ENCODE measurements around the gene UTS2R.
"Not testable (repeated sequence)": the region's sequence is repeated elsewhere in the genome, so short reads cannot be mapped to it uniquely, and the experiment has no call there.

Gene UTS2R

DNA sequence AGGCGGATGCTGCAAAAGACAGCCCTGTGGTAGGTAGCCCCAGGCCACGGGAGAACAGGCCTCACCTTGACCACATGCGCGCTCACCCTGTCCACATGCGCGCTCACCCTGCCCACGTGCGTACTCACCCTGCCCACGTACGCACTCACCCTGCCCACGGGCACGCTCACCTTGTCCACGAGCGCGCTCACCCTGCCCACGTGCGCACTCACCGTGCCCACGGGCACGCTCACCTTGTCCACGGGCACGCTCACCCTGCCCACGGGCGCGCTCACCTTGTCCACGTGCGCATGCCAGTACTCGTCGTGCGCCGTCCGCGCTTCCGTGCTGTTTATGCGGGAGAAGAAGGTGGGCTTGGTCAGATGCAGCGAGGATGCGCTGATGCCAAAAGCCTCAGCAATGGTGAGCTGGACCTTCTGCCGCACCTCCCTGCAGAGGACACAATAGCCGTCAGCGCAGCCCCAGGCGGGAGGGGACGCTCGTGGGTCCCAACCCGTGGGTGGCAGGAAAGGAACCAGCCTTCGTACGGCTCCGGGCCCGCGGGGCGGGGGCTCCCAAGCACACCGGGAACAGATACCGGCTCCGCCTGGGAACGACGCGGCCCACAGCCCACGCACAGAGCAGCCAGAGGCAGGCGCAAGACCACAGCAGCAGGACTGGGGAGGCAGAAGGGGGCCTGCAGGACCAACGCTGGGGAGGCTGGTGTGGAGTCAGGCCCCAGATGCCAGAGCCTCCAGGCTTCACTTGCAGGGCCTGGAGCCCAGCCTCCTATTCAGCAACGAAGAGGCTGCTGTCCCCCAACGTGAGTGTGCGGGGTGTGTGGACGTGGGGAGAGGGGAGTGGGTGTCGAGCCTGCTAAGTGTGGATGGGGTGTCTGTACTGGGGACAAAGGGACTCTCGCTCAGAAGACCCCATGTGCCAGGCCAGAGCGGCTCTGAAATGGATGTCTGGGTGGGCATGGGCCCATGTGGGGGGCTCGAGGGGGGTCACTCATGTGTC is 32.4 kb downstream of the UTS2R start:
- no peak for TF ChIP-seq ZNF274 (IDR thresholded peaks at IDR 0.05; ENCODE audit: low read depth, low read length)

DNA sequence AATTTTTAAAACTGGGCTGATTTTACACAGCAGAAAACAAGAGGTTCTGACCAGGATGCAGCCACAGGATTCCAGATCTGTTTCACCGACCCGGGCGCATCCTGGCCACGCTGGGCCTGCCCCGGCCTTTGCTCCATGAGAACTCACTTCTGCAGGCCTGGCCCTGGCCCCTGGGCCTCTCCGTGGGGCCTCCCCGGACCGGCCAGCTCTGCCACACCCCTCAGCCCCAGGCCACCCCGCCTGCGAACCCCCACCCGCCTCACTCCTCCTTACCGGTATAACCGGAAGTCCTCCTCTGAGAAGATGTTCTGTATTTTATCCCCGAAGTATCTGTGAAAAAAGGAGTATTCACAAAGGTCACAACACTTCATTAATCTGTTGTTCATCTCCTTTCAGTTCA is 33.5 kb downstream of the UTS2R start:
- H3K4me3 ChIP-seq (ENCODE audit: low read length) = no peak overlapping the region
- no peak for TF ChIP-seq ZNF274 (IDR thresholded peaks at IDR 0.05; ENCODE audit: low read depth, low read length)

More for the DNA sequence above, 32.4 kb downstream of the UTS2R start:
- H3K4me3 ChIP-seq (ENCODE audit: low read length) = no peak overlapping the region

GRCh38 chr17:82406131-82406671 is 34.6 kb downstream of the UTS2R start:
- TF ChIP-seq ZNF274 (IDR thresholded peaks at IDR 0.05; ENCODE audit: low read depth, low read length) = no peak
- H3K4me3 ChIP-seq (ENCODE audit: low read length) = no peak overlapping the region

GRCh38 chr17:82407255-82407654 is 35.7 kb downstream of the UTS2R start:
- no peak for TF ChIP-seq ZNF274 (IDR thresholded peaks at IDR 0.05; ENCODE audit: low read depth, low read length)

GRCh38 chr17:82408288-82408937 is 36.8 kb downstream of the UTS2R start:
- no peak overlapping the region for H3K4me3 ChIP-seq (ENCODE audit: low read length)

More at GRCh38 chr17:82407255-82407654, 35.7 kb downstream of the UTS2R start:
- no peak overlapping the region for H3K4me3 ChIP-seq (ENCODE audit: low read length)

GRCh38 chr17:82408938-82409318 is 37.4 kb downstream of the UTS2R start:
- no peak for TF ChIP-seq ZNF274 (IDR thresholded peaks at IDR 0.05; ENCODE audit: low read depth, low read length)
- no peak overlapping the region for H3K4me3 ChIP-seq (ENCODE audit: low read length)

More at GRCh38 chr17:82408288-82408937, 36.8 kb downstream of the UTS2R start:
- no peak for TF ChIP-seq ZNF274 (IDR thresholded peaks at IDR 0.05; ENCODE audit: low read depth, low read length)

DNA sequence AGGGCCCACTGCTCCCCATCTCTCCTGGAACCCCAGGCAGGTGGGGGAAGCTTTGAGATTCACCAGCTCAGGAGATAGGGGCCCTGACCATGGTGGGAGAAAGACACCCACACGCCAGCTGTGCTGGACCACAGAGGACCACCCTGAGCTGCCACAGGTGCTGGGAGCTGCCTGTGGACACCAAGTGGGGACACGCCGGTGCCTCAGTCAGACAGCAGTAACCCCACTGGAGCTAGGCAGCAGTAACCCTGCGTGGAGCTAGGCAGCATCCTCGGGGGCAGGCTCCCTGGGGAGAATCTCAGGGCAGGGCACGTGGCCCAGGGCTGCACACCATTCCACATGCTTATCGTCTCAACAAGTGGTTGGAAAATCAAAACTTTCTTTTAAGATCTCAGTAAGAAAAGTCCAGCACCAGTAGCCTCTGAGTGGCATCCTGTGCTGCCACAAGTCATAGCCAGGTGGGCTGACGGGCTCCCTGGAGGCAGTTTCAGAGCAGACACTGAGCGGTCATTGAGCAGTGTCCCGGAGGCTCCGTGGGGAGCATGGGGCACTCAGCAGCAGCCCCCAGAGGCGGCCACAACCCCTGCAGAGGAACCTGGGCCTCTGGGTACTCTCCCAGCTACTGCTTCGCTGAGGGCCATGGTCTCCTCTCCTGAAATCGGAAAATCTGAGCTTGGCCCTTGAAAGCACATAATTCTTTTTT is 38.6 kb downstream of the UTS2R start:
- no peak overlapping the region for H3K4me3 ChIP-seq (ENCODE audit: low read length)
- TF ChIP-seq ZNF274 (IDR thresholded peaks at IDR 0.05; ENCODE audit: low read depth, low read length) = no peak

DNA sequence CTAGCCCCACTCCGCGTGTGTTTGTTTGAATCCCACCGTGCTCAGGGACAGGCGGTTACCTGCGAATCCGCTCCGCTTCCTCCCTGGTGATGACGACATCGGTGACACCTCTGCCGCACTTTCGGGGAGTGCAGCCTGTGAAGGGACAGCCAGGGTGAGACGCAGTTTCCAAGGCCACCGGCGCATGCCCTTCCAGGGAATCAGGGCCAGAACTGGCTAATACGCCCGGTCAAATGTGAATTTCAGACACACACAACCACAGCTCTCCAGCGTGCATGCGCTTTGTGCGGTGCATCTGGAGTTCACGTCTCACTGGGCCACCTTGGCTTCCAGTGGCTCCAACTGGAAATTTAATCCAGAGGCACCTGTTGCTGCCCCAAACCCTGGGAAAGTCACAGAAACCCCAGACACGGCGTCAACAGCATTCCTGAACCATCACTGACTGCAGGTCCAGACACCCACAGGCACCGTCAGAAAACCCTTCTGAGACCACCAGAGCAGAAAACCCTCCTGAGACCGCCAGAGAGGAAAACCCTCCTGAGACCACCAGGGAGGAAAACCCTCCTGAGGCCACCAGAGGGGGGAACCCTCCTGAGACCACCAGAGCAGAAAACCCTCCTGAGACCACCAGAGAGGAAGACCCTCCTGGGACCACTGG is 40.0 kb downstream of the UTS2R start:
- TF ChIP-seq ZNF274 (IDR thresholded peaks at IDR 0.05; ENCODE audit: low read depth, low read length) = no peak
- H3K4me3 ChIP-seq (ENCODE audit: low read length) = no peak overlapping the region

GRCh38 chr17:82412081-82412480 is 40.5 kb downstream of the UTS2R start:
- not testable (repeated sequence) for H3K4me3 ChIP-seq (ENCODE audit: low read length)

- no peak overlapping the region for H3K4me3 ChIP-seq (ENCODE audit: low read length)
- no peak for TF ChIP-seq ZNF274 (IDR thresholded peaks at IDR 0.05; ENCODE audit: low read depth, low read length)
Measured at GRCh38 chr17:82412535-82413520, 41.3 kb downstream of the UTS2R start.

GRCh38 chr17:82414548-82415281 is 43.1 kb downstream of the UTS2R start:
- H3K4me3 ChIP-seq (ENCODE audit: low read length) = no peak overlapping the region
- no peak for TF ChIP-seq ZNF274 (IDR thresholded peaks at IDR 0.05; ENCODE audit: low read depth, low read length)

DNA sequence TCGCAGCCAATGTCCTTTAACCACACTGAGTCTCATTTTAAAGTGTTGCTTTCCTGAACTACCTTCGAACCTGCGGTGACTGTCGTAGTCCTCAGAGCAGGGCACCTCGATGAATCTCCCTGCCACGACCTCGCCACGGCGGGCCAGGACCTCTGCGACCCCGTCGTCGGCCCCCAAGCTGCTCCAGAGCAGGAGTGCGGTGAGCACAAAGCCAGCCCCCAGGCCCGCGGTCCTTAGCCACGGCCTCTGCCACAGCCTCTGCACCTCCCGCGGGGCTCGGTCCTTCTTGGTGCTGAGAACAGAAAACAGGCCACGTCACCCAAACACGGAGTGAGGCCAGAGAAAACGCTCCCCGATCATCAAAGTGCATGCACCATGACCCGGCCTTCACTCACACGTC is 43.8 kb downstream of the UTS2R start:
- no peak overlapping the region for H3K4me3 ChIP-seq (ENCODE audit: low read length)

More for the DNA sequence above, 43.8 kb downstream of the UTS2R start:
- no peak for TF ChIP-seq ZNF274 (IDR thresholded peaks at IDR 0.05; ENCODE audit: low read depth, low read length)

All from GM08714 (cell line).